HG02870 (cell line): Measurements from ENCODE around the gene TGFB3.
A peak's percentile ranks its signal among the peaks of the same experiment; 100 is the strongest.
"Not testable (repeated sequence)": the region's sequence is repeated elsewhere in the genome, so short reads cannot be mapped to it uniquely, and the experiment has no call there.

ENCODE experiments used
- ATAC-seq: cut with Tn5 transposase; IDR thresholded peaks from one replicate; pipeline ENCODE4 v1.9.1; 2021; ENCODE audit warnings: mild to moderate bottlenecking, moderate library complexity; ENCODE audit not compliant: unreplicated experiment

Gene TGFB3

GRCh38 chr14:75961662-75962061 is 20.1 kb downstream of the TGFB3 start:
- no peak for ATAC-seq

- peak; percentile 62 for ATAC-seq
Observed at GRCh38 chr14:75960231-75960630, 21.6 kb downstream of the TGFB3 start.

- no peak for ATAC-seq
Observed at GRCh38 chr14:75959031-75959430, 22.8 kb downstream of the TGFB3 start.

- no peak for ATAC-seq
Observed at GRCh38 chr14:75952489-75952888, 29.3 kb downstream of the TGFB3 start.

GRCh38 chr14:75946785-75947184 is 35.0 kb downstream of the TGFB3 start:
- no peak for ATAC-seq

GRCh38 chr14:75944607-75945241 is 37.1 kb downstream of the TGFB3 start:
- ATAC-seq = no peak

- ATAC-seq = no peak
Observed at GRCh38 chr14:75941030-75941429, 40.8 kb downstream of the TGFB3 start.

- ATAC-seq = no peak
Observed at GRCh38 chr14:75939200-75939599, 42.6 kb downstream of the TGFB3 start.

- no peak for ATAC-seq
Observed at GRCh38 chr14:75934998-75935628, 46.7 kb downstream of the TGFB3 start.

- no peak for ATAC-seq
Observed at GRCh38 chr14:75933712-75934296, 48.0 kb downstream of the TGFB3 start.

- ATAC-seq = no peak
Observed at GRCh38 chr14:75928690-75929181, 53.1 kb downstream of the TGFB3 start.

- ATAC-seq = no peak
Observed at GRCh38 chr14:75927564-75928087, 54.2 kb downstream of the TGFB3 start.

- ATAC-seq = no peak
Observed at GRCh38 chr14:75926431-75927115, 55.2 kb downstream of the TGFB3 start.

GRCh38 chr14:75925141-75925840 is 56.5 kb downstream of the TGFB3 start:
- not testable (repeated sequence) for ATAC-seq

- not testable (repeated sequence) for ATAC-seq
Observed at GRCh38 chr14:75920421-75920820, 61.4 kb downstream of the TGFB3 start.

- ATAC-seq = no peak
Observed at GRCh38 chr14:75917946-75918335, 63.9 kb downstream of the TGFB3 start.

- ATAC-seq = no peak
Observed at GRCh38 chr14:75917322-75917945, 64.4 kb downstream of the TGFB3 start.

- no peak for ATAC-seq
Observed at GRCh38 chr14:75915045-75915444, 66.8 kb downstream of the TGFB3 start.

GRCh38 chr14:75913183-75913582 is 68.6 kb downstream of the TGFB3 start:
- ATAC-seq = no peak

- ATAC-seq = no peak
Observed at GRCh38 chr14:75911883-75912282, 69.9 kb downstream of the TGFB3 start.
